OCI-M2 (cell line): Measurements from ENCODE around the gene ANGPTL2.

Source experiments
- DNase-seq: peaks from one replicate; lab custom pipeline; 2025; ENCODE audit not compliant: unreplicated experiment; lab: John Stamatoyannopoulos, UW

ANGPTL2 gene

DNA sequence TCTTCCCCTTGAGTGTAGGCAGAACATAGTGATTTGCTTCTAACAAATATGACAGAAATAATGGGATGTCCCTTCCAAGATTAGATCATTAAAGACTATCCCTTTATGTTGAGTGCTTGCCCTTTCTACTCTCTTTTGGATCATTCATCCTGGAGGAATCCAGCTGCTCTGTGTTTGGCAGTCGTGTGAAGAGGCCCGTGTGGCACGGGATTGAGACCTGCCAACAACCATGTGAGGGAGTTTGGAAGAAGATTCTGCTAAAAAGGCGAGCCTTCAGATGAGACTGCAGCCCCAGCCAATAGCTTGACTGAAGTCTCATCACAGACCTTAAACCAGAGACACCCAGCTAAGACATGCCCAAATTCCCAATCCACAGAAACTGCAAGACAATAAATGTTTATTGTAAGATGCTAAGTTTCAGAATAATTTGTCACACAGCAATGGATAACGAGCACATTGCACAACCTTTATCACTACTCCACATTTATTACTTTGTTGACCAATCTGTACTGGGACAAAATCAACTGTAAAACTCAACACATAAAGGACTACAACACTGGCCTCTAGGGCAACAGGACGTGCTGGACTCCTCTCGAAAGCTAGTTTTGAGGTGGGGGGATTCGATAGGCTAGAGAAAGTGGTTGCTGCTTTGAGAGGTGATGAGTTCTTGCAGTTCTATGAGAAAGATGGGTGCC, 42.8 kb downstream of the ANGPTL2 start:
- DNase-seq, result no peak

- no peak for DNase-seq
These were observed 43.4 kb downstream of the ANGPTL2 start for GRCh38 chr9:127078988-127079387.

DNA sequence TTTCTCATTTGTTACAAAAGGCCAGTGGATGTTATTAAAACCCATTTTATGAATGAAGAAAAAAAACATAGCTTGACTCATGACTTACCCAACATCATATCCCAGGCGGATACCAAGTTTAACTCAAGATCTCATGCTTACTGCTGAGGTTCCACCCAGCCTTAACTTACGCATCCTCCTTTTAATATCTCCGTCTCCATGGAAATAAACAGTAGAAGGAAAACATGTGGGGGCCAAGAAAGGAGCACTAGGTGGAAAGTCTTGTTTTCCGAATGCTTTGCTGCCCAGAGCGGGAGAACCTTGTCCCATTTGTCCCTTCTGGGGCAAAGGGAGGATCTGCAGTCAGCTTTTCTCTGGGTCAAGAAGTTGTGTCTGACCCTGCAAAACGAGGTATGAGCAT, 44.1 kb downstream of the ANGPTL2 start:
- DNase-seq, result no peak

- DNase-seq, result no peak
These were observed 44.8 kb downstream of the ANGPTL2 start for GRCh38 chr9:127077644-127077946.

DNA sequence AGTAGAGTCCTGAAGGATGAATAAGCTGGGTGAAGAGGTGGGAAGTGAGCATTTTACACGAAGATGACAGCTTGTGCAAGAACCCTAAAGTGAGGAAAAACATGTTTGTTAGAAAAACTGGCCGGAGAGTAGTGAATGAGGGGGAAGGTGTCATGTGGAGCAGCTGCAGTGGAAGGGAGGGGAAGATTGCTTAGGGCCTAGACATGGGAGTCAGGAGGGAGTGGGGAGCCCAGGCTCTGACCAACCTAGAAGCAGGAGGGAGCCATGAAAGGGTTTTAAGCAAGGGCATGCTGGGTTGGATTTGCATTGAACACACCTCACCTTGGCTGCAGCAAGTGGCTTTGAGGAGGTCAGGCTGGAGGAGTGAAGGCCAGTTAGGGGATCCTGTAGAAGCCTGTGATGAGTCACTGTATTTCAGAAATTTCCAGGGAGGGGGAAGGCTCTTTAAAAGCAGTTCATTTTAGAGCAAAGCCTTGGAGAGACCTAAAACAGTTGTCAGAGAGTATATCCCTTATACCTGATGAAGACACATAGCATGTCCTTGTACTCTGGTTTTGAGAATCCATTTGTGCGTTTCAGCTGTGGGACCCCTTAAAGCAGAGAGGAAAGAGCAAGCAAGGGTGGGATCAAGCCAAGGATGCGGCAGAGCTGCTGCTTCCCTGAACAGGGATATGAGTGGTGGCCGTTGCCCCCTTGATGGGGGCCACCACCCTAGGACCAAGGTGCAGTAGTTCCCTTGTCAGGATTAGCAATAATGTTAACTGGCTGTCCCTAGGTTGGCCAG, 45.4 kb downstream of the ANGPTL2 start:
- DNase-seq, result no peak

DNA sequence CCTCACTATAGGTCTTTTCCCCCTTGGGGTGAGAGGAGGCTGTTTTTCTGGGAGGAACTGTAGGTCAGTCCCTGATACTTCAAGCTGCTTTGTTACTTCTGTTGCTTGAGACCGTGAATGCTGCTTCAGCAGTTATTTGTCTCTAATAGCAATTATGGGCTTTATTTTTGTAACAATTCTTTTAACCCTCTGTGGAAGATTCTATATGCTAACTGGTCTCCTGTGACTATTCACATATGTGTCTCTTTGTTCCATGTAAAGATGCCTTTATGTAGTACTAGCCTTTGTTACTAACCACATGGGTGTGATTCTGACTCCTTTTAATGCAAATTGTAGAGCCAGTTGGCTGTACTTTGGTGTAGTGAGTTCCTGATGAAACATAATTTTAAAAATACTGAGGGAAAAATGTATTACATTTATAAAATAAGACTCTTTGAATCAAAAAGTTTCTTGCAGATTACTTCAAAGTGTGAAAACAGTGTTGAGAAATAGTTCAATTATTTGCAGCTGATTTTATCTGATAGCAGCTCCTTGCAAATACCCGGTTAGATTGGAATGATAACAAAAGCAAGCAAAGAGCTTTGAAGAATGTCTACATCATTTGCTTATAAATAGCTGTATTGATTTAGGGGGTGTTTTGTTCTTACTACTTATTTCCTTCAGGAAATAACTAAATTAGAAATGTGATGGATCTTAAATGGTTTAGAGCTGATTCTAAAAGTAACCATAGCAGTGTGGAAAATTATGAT, 46.6 kb downstream of the ANGPTL2 start:
- no peak for DNase-seq

DNA sequence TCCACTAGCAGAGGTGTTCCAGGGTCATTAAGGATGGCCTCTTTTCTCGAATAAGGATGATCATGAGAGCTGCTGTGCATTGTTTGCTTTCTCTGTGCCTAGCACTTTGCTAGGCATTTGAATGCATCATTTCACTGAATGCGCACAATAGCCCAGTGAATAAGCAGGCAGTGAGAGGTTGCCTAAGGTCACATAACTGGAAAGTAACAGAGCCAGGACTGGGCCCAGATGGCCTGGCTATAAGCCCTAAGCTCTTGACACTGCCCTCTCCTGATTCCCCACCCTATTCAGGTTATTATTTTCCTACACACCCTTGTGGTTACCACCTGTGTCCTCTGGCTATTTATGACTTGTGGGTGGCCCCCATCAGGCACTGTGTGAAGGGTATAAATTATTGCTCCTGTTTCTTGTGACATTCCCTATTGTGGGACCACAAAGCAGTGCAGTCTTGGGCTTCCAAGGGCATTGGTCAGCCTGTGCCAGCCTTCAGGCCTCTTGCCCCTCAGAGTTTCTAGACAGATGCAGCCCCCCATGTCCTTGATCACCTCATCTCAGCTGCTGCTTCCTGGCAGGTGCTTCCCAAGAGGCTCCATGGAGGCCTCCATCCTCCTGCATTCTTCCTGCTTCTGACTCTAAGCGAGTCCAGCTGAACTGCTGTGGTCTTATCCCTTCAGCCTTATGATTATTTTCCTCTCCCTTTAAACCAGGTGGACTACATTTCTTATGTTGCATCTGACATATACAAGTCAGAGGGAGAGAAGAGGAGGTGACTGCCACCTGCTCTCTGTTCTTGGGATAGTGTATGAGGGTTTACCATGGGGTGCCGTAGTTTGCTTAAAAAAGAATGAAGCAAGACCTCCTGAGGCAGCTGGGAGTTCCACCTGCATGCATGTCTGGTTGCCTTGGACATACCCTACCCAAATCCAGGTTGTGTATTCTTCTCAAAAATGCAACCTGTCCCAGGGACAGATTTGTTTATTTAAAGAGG, 47.6 kb downstream of the ANGPTL2 start:
- DNase-seq, result no peak

DNA sequence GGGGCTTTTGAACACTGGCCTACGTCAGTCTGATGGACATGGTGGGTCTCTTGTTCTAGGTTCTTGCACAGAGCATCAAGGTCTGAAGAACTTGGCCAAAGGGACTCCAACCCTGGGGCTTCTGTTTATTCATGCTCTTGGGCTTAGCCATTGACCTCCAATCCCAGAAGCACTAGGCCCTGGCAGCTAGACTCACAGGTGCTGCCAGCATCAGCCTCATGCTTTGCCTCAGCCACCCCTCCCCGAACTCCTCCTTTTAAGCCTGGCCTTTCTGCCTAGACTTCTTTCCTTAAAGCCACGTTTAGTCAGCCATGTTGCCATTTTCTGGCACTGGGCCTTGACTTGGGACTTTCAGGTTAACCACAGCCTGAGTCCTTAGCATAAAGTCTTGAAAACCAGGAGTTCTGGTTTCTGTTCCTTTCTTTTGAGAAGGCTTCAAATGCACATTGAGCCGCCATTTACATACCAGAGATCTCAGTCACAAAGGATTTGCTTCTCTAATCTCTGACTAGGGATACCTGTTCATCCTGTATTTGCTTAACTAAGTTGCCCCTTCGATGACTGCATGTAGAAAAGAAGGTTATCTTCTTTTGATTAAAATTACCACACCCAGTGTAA, 54.7 kb downstream of the ANGPTL2 start:
- no peak for DNase-seq

DNA sequence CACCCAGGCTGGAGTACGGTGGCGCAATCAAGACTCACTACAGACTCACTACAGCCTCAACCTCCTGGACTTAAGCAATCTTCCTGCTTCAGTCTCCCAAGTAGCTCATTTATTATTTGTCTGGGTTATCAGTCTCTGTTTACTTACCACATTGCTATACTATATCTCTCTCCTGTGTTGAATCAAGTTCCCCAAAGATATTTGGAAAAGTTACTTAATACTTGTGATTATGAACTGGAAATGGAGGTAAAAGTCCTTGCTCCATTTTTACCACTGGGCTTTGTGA, 55.6 kb downstream of the ANGPTL2 start:
- no peak for DNase-seq

GRCh38 chr9:127066060-127066850, 56.2 kb downstream of the ANGPTL2 start:
- DNase-seq, result no peak

- no peak for DNase-seq
These were observed 56.8 kb downstream of the ANGPTL2 start for GRCh38 chr9:127065592-127065991.

- no peak for DNase-seq
These were observed 58.1 kb downstream of the ANGPTL2 start for GRCh38 chr9:127064335-127064734.

DNA sequence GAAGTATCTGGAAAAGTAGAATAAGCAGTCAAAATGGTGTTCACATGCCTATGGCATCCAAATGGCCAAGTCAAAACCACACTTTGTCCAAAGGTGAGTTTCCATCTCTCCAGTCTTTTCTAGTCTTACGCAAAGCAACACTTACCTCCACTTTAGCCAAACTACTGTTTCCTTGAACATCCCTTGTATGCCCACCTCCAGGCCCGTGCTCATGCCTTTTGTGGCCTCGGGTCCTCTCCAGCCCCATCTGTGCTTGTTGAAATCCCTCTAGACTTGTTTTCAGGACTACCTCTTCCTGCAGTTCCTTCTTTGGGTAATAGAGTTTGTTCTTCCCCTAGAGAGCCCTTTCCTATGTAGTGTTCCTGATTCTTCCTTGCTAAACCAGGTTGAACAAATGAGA, 61.0 kb downstream of the ANGPTL2 start:
- no peak for DNase-seq

- no peak for DNase-seq
These were observed 62.6 kb downstream of the ANGPTL2 start for GRCh38 chr9:127059765-127060361.

DNA sequence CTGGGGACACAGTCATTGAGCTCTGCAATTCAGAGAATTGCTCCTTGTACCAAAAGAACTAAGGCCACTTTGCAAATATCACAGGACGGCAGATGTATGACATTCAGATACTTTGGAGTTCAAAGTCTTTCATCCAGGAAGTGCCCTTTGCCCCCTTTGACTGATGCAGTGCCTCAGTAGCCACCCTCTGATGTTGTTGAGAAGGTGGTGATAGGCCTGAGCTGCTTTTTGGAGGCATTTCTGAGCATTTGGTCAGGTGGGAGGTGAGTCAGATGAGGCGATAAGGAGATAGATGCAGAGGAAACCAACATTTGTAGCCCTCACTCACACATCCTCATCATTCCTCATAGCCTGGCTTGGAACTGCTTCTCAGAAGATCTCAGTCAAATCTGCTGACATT, 63.4 kb downstream of the ANGPTL2 start:
- no peak for DNase-seq

DNA sequence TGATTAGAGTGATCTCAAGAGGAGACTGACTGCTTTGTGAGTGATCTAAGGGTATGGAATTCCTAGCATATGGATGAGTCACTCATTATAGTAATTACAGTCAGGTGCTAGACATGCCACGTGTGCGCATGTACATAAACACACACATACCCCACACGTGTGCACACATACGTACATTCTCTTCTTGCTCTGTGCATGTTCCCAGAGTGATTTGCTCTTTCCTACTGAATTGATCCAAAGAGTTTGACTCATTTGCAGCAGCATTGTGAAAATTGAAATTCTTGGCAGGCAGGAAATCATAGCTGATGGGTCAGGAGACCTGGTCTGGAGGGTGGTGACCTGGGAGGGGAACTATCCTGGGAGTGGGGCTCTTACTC, 63.8 kb downstream of the ANGPTL2 start:
- no peak for DNase-seq

DNA sequence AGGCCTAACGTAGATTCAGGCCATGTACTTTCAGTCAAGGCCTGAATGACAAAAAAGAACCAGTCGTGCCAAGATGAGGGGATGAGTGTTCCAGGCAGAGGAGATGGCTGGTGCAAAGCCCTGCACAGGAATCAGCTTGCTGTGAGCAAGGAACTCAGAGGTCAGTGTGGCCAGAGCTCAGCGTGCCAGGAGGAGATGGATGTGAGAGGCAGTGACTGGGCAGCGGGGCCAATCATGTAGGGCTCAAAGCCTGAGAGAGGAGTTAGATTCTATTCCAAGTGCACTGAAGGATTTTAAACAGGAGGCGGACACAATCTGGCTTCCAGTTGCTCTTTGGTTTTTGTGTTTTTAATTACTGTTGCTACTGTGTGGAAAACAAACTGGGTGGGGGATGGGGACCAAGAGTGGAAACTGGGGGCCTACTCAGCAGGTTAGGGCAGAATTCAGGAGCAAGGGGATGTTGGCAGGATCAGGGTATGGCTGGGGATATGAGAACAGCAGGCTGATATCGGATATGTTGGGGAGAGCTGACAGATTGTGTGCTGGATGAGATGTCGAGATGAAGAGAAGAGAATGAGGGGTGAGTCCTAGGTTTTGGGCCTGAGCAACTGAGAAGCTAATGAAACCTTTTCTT, 64.3 kb downstream of the ANGPTL2 start:
- no peak for DNase-seq

DNA sequence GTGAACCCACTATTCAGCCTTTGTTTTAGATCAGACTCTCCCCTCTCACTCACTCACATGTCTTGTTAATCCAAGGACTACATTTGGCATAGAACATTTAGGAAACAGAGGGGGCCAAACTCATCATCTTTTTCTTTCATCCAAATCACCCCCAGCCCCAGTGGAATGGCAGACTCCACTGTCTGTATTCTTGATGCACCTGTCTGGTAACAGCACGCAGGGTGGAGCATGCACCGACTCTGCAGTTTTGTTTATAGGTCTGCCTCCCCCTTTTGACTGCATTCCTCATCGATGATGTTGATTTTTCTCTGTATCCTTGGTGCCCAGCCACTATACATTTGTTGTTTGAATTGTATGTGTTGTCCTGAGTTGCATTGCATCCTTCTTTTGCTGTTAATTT, 66.0 kb downstream of the ANGPTL2 start:
- DNase-seq, result no peak

DNA sequence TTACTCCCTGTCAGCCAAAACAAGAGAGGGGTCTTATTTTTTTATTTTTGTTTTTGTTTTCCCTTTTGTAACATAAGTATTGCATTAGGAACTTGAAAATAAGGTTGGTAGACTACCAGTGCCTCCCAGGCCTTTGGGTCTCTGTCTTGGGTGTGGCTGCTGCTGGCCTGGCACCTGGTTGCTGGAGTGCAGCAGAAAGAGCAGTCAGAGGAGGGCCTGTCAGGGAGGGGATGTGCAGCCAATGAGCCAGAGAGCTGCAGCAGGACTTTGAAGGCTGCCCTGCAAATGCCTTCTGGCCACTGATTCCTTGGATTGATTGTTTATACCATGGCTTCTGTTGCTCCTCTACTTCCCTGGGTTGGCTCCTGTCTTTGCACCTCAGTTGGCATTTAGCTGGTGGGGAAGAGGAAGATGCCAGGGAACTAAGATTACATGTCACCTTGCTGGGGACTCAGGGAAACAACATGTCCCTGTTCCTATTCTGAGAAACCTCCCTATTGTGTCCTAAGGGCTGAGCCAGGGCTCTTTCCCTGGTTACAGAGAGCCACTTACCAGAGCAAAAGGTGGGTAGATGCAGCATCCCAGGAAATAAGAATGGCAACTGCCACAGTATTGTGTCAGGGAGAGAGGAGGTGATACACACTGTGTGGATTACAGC, 66.6 kb downstream of the ANGPTL2 start:
- DNase-seq, result no peak
